ENCODE data around the gene SLC7A9. TPM values are rescaled to one million over a fixed set of nuclear protein-coding genes. Genes with fewer than 3 reads are reported as not detected.
"Not testable (repeated sequence)": the region's sequence is repeated elsewhere in the genome, so short reads cannot be mapped to it uniquely, and the experiment has no call there.

The SLC7A9 gene
- total RNA-seq, 1 donor from 2014 or later, result 0.32 TPM

GRCh38 chr19:32837531-32837930 lies 32.0 kb downstream of the SLC7A9 start:
- intact Hi-C loops (cut with DNase I), result no loop called here
- H3K9me3 ChIP-seq, result peaks cover 10% of the 10 kb centered on the region
- no peaks in the 10 kb centered on the region for H3K4me1 ChIP-seq
- H3K4me3 ChIP-seq, result no peak overlapping the region
- H3K27me3 ChIP-seq (ENCODE audit: low read depth), result no peaks in the 10 kb centered on the region
- no peak overlapping the region for H3K27ac ChIP-seq
- H3K36me3 ChIP-seq, result no peaks in the 10 kb centered on the region
- DNase-seq (no peak), ATAC-seq (no peak)
- TF ChIP-seq, protein P1, sequence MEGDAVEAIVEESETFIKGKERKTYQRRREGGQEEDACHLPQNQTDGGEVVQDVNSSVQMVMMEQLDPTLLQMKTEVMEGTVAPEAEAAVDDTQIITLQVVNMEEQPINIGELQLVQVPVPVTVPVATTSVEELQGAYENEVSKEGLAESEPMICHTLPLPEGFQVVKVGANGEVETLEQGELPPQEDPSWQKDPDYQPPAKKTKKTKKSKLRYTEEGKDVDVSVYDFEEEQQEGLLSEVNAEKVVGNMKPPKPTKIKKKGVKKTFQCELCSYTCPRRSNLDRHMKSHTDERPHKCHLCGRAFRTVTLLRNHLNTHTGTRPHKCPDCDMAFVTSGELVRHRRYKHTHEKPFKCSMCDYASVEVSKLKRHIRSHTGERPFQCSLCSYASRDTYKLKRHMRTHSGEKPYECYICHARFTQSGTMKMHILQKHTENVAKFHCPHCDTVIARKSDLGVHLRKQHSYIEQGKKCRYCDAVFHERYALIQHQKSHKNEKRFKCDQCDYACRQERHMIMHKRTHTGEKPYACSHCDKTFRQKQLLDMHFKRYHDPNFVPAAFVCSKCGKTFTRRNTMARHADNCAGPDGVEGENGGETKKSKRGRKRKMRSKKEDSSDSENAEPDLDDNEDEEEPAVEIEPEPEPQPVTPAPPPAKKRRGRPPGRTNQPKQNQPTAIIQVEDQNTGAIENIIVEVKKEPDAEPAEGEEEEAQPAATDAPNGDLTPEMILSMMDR (IDR thresholded peaks at IDR 0.05), result no peak

- DNase-seq; intact Hi-C loops (cut with DNase I): not testable (repeated sequence)
These were observed 36.2 kb downstream of the SLC7A9 start for GRCh38 chr19:32833388-32833787.

DNA sequence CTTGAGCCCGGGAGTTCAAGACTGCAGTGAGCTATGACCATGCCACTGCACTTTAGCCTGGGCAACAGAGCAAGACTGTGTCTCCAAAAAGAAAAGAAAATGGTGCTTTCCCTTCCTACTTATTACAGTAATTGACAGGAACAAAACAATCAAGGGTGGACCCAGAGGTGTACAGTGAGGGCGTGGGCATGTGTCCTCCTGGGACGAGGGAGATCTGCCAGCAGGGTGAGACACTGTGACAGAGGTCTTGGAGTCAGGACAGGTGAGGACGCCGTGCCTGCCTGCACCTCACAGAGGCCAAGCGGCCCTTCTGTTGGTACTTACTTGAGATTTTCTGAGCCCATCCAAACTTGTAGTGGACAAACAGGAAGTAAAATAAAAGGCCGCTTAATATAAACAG lies 36.7 kb downstream of the SLC7A9 start:
- H3K36me3 ChIP-seq; H3K27ac ChIP-seq; H3K4me1 ChIP-seq; H3K27me3 ChIP-seq (ENCODE audit: low read depth); ATAC-seq; intact Hi-C loops (cut with DNase I); DNase-seq; H3K4me3 ChIP-seq; H3K9me3 ChIP-seq: not testable (repeated sequence)

More at GRCh38 chr19:32833388-32833787, 36.2 kb downstream of the SLC7A9 start:
- H3K27me3 ChIP-seq (ENCODE audit: low read depth); ATAC-seq; H3K27ac ChIP-seq; H3K4me1 ChIP-seq; H3K4me3 ChIP-seq; H3K9me3 ChIP-seq; H3K36me3 ChIP-seq: not testable (repeated sequence)

DNA sequence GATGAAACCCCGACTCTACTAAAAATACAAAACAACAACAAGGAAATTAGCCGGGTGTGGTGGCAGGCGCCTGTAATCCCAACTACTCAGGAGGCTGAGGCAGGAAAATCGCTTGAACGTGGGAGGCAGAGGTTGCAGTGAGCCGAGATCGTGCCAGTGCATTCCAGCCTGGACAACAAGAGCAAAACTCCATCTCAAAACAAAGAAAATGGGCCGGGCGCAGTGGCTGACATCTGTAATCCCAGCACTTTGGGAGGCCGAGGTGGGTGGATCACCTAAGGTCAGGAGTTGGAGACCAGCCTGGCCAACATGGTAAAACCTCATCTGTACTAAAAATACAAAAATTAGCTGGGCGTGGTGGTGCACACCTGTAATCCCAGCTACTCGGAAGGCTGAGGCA lies 37.5 kb downstream of the SLC7A9 start:
- intact Hi-C loops (cut with DNase I); H3K27ac ChIP-seq; DNase-seq; ATAC-seq; H3K9me3 ChIP-seq; H3K36me3 ChIP-seq; H3K4me1 ChIP-seq; H3K4me3 ChIP-seq; H3K27me3 ChIP-seq (ENCODE audit: low read depth): not testable (repeated sequence)

- H3K36me3 ChIP-seq, result no peaks in the 10 kb centered on the region
- no peaks in the 10 kb centered on the region for H3K4me1 ChIP-seq
- no peaks in the 10 kb centered on the region for H3K27me3 ChIP-seq (ENCODE audit: low read depth)
- no peak overlapping the region for H3K27ac ChIP-seq
- DNase-seq (no peak), ATAC-seq (no peak)
- no peak overlapping the region for H3K4me3 ChIP-seq
- TF ChIP-seq, protein P1 (IDR thresholded peaks at IDR 0.05), result no peak
- no peaks in the 10 kb centered on the region for H3K9me3 ChIP-seq
- intact Hi-C loops (cut with DNase I), result no loop called here
These were observed 38.0 kb downstream of the SLC7A9 start for GRCh38 chr19:32831611-32832010.

GRCh38 chr19:32830231-32831014 lies 39.1 kb downstream of the SLC7A9 start:
- no peaks in the 10 kb centered on the region for H3K36me3 ChIP-seq
- ATAC-seq, result no peak
- no peaks in the 10 kb centered on the region for H3K4me1 ChIP-seq
- intact Hi-C loops (cut with DNase I), result no loop called here
- no peaks in the 10 kb centered on the region for H3K9me3 ChIP-seq
- no peak overlapping the region for H3K4me3 ChIP-seq
- H3K27ac ChIP-seq, result no peak overlapping the region
- no peak for DNase-seq
- H3K27me3 ChIP-seq (ENCODE audit: low read depth), result no peaks in the 10 kb centered on the region
- TF ChIP-seq, protein P1 (IDR thresholded peaks at IDR 0.05), result no peak

GRCh38 chr19:32829345-32829896 lies 40.1 kb downstream of the SLC7A9 start:
- intact Hi-C loops (cut with DNase I), result no loop called here
- no peak overlapping the region for H3K4me3 ChIP-seq
- H3K4me1 ChIP-seq, result no peaks in the 10 kb centered on the region
- DNase-seq (no peak), ATAC-seq (no peak)
- no peaks in the 10 kb centered on the region for H3K27me3 ChIP-seq (ENCODE audit: low read depth)
- H3K27ac ChIP-seq, result no peak overlapping the region
- no peaks in the 10 kb centered on the region for H3K36me3 ChIP-seq
- TF ChIP-seq, protein P1 (IDR thresholded peaks at IDR 0.05), result no peak
- H3K9me3 ChIP-seq, result no peaks in the 10 kb centered on the region

Data from lower lobe of right lung (tissue), 2 donors.